Measurements from ENCODE around the gene SPACA7. TPM values are rescaled to one million over a fixed set of nuclear protein-coding genes. Genes with fewer than 3 reads are reported as not detected.

SPACA7 gene
- total and polyA plus RNA-seq, 2 of the 13 experiments (the other 11 are each of a cell fraction or from before 2014, with no cell fraction given), result not detected

- no peak overlapping the region for H3K4me3 ChIP-seq (replicated peaks in 1 of 3; ENCODE audit: insufficient read depth in 1 of 3, low read depth in 2 of 3, low read length in 3 of 3)
- no peaks in the 10 kb centered on the region for H3K79me2 ChIP-seq (ENCODE audit: insufficient read depth, low read length)
- in situ Hi-C loops (cut with HindIII; ENCODE audit: extremely low pct_ligation_motif_present, low pct_unique_long_range_greater_than_20kb), result no loop called here
- FAIRE-seq (no peak), ATAC-seq (no peak), DNase-seq (ENCODE audit: low spot score) (no peak)
- H3K36me3 ChIP-seq (replicated peaks in 1 of 2; ENCODE audit: control insufficient read depth in 1 of 2, insufficient read depth in 2 of 2, low read length in 2 of 2), result no peaks in the 10 kb centered on the region
- no peak overlapping the region for H3K4me2 ChIP-seq (ENCODE audit: low read depth, low read length)
- no peak overlapping the region for H2AFZ ChIP-seq (ENCODE audit: low read length)
- no peaks in the 10 kb centered on the region for H3K9me3 ChIP-seq (ENCODE audit: low read length)
- peaks cover 8% of the 10 kb centered on the region for H3K4me1 ChIP-seq (ENCODE audit: insufficient read depth, low read length)
- POLR2A ChIA-PET, result no interaction called here
- no peak overlapping the region for H3K27ac ChIP-seq (ENCODE audit: extremely low read length, insufficient read depth, low read length)
- 62% methylated on average over 8 of the region's 8 CpGs for WGBS (ENCODE audit: low lambda C conversion rate)
- BruUV-seq (replicated peaks), result no TSS peak
- CTCF ChIA-PET (ENCODE audit: low intra/inter-chr PET ratio, low total read pairs), result no interaction called here
- no peaks in the 10 kb centered on the region for H3K27me3 ChIP-seq (ENCODE audit: control insufficient read depth in 1 of 2, insufficient read depth in 2 of 2, low read length in 2 of 2)
- no peak overlapping the region for H3K9ac ChIP-seq (ENCODE audit: insufficient read depth, low read depth, low read length)
- no peaks in the 10 kb centered on the region for H4K20me1 ChIP-seq (ENCODE audit: insufficient read depth, low read length)
- intact Hi-C loops (cut with micrococcal nuclease; ENCODE audit: unreplicated experiment), result no loop called here
- TF ChIP-seq TAF1 (CRISPR knock-in tag; IDR thresholded peaks at IDR 0.05) (no peak), ZIK1 (CRISPR knock-in tag; IDR thresholded peaks at IDR 0.05; ENCODE audit: borderline replicate concordance, low read depth) (no peak), ZNF260 (CRISPR knock-in tag; IDR thresholded peaks at IDR 0.05; ENCODE audit: borderline replicate concordance, low read depth) (no peak), NCOA2 (CRISPR knock-in tag; IDR thresholded peaks at IDR 0.05) (no peak), HBP1 (CRISPR knock-in tag; IDR thresholded peaks at IDR 0.05; ENCODE audit: low read depth) (no peak), ZEB1 (IDR thresholded peaks at IDR 0.05; ENCODE audit: insufficient replicate concordance, low read depth) (no peak), ZNF230 (CRISPR knock-in tag; IDR thresholded peaks at IDR 0.05) (no peak), ZMYM4 (CRISPR knock-in tag; IDR thresholded peaks at IDR 0.05) (no peak), POLR2G (IDR thresholded peaks at IDR 0.05; ENCODE audit: low read depth, low read length) (no peak)
- TF ChIP-seq, protein P1, sequence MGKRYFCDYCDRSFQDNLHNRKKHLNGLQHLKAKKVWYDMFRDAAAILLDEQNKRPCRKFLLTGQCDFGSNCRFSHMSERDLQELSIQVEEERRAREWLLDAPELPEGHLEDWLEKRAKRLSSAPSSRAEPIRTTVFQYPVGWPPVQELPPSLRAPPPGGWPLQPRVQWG (CRISPR knock-in tag; IDR thresholded peaks at IDR 0.05; ENCODE audit: borderline replicate concordance, low read depth), result no peak
- TF ChIP-seq, protein P2, sequence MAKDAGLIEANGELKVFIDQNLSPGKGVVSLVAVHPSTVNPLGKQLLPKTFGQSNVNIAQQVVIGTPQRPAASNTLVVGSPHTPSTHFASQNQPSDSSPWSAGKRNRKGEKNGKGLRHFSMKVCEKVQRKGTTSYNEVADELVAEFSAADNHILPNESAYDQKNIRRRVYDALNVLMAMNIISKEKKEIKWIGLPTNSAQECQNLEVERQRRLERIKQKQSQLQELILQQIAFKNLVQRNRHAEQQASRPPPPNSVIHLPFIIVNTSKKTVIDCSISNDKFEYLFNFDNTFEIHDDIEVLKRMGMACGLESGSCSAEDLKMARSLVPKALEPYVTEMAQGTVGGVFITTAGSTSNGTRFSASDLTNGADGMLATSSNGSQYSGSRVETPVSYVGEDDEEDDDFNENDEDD (CRISPR knock-in tag; IDR thresholded peaks at IDR 0.05; ENCODE audit: borderline replicate concordance), result no peak
- TF ChIP-seq, protein P3, sequence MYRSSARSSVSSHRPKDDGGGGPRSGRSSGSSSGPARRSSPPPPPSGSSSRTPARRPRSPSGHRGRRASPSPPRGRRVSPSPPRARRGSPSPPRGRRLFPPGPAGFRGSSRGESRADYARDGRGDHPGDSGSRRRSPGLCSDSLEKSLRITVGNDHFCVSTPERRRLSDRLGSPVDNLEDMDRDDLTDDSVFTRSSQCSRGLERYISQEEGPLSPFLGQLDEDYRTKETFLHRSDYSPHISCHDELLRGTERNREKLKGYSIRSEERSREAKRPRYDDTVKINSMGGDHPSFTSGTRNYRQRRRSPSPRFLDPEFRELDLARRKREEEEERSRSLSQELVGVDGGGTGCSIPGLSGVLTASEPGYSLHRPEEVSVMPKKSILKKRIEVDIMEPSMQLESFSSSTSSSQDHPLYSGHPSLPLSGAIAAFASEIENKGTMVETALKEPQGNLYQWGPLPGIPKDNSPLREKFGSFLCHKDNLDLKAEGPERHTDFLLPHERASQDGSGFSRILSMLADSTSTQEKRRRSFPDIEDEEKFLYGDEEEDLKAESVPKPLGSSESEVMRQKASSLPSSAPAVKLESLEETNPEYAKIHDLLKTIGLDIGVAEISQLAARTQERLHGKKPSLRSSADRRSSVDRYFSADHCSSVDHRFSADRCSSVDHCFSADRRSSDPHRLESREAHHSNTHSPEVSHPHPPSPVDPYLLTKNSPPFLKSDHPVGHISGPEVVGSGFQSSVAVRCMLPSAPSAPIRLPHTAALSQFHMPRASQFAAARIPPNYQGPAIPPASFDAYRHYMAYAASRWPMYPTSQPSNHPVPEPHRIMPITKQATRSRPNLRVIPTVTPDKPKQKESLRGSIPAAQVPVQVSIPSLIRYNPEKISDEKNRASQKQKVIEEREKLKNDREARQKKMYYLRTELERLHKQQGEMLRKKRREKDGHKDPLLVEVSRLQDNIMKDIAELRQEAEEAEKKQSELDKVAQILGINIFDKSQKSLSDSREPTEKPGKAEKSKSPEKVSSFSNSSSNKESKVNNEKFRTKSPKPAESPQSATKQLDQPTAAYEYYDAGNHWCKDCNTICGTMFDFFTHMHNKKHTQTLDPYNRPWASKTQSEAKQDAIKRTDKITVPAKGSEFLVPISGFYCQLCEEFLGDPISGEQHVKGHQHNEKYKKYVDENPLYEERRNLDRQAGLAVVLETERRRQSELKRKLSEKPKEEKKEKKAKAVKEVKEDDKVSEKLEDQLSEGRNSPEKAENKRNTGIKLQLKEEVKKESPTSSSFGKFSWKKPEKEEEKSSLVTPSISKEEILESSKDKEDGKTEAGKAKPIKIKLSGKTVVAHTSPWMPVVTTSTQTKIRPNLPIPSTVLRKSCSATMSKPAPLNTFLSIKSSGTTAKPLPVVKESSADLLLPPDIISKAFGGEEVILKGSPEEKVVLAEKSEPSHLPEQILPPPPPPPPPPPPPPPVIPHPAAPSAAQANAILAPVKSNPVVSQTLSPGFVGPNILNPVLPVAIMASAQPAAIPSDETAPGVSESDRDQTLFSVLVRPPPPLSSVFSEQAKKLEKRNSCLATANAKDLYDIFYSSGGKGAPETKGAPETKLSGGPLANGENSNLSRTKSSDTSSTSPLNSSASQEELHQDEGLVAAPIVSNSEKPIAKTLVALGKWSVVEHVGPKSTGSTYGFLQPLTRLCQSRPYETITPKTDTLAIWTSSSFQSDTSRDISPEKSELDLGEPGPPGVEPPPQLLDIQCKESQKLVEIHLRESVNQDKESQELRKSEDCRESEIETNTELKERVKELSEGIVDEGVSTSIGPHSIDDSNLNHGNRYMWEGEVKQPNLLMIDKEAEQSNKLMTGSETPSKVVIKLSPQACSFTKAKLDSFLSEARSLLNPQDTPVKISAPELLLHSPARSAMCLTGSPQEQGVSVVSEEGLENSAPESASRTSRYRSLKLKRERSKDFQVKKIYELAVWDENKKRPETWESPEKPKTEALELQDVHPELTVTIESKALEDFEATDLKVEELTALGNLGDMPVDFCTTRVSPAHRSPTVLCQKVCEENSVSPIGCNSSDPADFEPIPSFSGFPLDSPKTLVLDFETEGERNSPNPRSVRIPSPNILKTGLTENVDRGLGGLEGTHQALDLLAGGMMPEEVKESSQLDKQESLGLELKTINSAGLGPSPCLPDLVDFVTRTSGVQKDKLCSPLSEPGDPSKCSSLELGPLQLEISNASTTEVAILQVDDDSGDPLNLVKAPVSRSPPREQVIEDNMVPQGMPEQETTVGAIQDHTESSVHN (CRISPR knock-in tag; IDR thresholded peaks at IDR 0.05), result no peak
- TF ChIP-seq, protein P4, sequence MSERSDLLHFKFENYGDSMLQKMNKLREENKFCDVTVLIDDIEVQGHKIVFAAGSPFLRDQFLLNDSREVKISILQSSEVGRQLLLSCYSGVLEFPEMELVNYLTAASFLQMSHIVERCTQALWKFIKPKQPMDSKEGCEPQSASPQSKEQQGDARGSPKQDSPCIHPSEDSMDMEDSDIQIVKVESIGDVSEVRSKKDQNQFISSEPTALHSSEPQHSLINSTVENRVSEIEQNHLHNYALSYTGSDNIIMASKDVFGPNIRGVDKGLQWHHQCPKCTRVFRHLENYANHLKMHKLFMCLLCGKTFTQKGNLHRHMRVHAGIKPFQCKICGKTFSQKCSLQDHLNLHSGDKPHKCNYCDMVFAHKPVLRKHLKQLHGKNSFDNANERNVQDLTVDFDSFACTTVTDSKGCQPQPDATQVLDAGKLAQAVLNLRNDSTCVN (CRISPR knock-in tag; IDR thresholded peaks at IDR 0.05; ENCODE audit: borderline replicate concordance), result no peak
These were observed 98.7 kb downstream of the SPACA7 start for GRCh38 chr13:112474869-112475268.

Data from HepG2 (cell line).